HG02798 (cell line): ENCODE results near the gene UBTD1.
"Not testable (repeated sequence)": the region's sequence is repeated elsewhere in the genome, so short reads cannot be mapped to it uniquely, and the experiment has no call there.

ENCODE experiments used
- ATAC-seq: cut with Tn5 transposase; IDR thresholded peaks from one replicate; pipeline ENCODE4 v1.9.1; 2021; ENCODE audit warnings: mild to moderate bottlenecking; ENCODE audit not compliant: unreplicated experiment, poor library complexity

Gene UBTD1, protein sequence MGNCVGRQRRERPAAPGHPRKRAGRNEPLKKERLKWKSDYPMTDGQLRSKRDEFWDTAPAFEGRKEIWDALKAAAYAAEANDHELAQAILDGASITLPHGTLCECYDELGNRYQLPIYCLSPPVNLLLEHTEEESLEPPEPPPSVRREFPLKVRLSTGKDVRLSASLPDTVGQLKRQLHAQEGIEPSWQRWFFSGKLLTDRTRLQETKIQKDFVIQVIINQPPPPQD

DNA sequence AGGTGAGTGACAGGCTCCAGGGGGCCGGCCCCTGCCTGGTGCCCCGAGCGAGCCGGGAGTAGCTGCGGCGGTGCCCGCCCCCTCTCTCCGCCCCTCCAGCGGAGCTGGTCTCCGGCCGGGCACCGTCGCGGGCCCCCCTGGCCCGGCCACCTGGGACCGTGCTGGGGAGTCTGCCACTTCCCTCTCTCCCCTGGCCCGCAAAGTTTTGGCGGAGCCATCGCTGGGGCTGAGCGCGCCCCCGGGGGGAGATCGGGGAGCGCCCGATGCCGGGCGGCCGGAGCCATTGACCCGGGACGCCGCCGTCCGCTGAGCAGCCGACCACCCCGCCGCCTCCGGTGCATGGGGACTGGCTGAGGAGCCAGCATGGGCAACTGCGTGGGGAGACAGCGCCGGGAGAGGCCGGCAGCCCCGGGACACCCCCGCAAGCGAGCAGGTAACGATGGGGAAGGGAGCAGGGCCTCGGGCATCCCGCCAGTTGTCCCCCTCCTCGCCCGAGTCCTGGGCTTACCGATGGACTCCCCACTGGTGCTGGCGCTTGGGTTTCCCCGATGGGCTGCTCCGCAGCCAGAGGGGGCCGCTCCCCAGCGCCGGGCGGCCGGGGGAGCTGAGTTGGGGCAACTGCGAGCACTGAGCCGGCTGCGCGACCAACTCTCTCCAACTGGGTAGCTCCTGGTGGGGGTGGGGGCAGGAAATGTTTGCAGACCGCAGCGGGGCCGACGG, at the start of gene UBTD1:
Gene UBTD1 (plus strand): TSS at position 84 of the 720 bp plus-strand sequence. CDS start 280 bp downstream, at position 364.
- ATAC-seq = no peak

DNA sequence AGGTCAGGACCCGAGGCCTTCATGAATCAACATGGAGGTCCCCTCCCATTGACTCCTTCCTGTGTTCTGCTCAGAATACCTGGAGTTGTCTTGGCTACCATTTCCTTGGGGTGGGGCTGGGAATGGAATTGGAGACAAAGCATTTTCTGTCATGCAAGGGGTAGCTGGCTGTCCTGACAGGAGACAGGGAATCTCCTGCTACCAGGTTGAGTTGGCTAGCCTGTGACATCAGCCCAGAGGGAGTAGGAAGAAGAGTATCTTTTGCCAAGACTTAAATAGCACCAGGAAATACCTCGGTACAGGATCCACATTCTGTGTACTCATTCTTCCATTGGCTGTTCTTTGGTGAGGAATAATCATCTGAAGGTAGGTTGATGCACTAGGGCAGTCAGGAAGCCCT, 47.9 kb upstream of the UBTD1 start:
- no peak for ATAC-seq

DNA sequence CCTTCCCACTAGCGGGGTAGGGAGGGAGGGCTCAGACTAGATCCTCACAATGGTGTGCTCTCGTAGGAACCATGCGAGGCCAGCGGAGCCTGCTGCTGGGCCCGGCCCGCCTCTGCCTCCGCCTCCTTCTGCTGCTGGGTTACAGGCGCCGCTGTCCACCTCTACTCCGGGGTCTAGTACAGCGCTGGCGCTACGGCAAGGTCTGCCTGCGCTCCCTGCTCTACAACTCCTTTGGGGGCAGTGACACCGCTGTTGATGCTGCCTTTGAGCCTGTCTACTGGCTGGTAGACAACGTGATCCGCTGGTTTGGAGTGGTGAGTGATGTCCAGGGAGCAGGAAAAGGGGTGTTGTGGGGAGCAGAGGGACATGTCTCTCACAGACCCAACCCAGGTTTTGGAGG, 47.1 kb upstream of the UBTD1 start:
- ATAC-seq = no peak

DNA sequence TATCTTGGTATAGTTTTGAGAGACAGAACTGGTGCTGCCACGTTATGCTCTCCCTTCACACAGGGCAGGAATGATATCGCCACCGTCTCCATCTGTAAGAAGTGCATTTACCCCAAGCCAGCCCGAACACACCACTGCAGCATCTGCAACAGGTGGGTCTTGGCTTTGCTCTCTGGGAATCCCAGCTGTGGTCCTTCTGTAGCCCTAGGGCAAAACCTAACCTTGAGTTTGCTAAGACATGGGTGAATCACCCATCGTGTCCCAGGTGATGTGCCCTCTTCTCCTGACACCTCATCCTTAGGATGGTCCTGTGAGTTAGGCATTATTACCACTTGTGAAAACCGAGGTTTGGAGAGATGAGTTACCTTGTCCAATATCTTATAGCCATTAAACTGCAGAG, 46.4 kb upstream of the UBTD1 start:
- no peak for ATAC-seq

DNA sequence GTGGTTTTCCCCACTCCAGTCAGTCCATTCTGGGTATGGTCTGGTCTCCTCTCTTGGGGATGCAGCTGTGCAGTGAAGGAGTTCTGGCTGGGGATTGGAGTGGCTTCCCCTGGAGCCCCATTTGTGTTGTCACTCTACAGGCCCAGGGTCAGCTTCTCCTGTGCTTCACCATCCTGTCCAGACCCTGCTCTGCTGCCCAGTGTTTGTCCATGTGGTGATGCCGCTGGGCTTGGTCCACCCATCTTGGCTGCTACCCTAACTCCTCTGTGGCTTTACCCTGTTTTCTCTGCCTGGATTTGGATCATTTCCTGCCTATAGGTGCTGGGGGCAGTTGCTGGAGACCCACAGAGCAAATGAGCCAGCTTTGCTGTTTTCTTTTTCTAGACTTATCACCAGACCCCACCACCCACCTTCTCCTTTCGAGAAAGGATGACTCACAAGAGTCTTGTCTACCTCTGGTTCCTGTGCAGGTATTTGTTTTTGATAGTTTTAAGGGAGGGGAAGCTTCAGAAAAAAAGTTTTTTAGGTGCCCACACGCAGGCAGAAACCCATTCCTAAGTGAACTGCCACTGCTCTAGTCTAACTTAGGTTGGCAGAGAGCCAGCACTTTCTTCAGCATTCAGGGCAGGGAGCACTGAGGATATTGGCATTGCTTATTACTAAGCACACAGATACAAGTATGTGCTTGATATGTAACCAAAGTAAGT, 44.2 kb upstream of the UBTD1 start:
- no peak for ATAC-seq

DNA sequence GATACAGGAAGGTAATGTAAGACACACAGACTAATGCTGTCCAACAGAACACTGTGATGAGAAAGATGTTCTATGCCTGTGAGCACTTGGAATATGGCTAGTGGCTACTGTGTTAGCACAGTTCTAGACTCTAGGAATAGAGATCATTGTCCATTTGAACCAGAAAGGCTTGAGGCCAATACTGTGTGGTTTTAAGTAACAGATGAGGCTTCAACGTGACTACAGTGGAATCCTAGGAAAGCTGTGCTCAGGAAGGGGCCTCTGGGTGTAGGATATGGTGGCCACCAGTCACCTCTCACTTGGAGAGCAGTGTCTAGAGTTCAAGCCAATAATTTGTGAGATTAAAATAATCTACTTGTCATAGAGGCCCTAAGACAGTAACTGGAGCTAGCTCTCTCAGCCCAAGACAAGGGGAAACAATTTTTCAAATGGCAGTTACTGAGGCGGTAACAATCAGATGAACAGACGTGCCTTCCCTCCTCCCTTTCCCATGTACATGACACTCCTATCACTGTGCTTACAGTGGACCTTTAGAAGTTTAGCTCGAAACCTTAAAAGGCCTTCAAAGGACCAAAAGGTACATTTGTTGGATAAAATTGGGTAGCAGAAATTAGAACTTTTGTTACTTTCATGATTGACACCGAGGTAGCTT, 42.6 kb upstream of the UBTD1 start:
- no peak for ATAC-seq

DNA sequence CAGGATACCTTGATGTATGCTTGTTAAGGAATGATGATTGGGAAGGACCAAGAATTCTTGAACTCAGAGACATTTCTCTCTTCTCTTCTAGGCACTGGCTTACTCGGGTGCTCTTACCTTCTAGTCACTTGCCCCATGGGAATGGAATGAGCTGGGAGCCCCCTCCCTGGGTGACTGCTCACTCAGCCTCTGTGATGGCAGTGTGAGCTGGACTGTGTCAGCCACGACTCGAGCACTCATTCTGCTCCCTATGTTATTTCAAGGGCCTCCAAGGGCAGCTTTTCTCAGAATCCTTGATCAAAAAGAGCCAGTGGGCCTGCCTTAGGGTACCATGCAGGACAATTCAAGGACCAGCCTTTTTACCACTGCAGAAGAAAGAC, 42.0 kb upstream of the UBTD1 start:
- no peak for ATAC-seq

DNA sequence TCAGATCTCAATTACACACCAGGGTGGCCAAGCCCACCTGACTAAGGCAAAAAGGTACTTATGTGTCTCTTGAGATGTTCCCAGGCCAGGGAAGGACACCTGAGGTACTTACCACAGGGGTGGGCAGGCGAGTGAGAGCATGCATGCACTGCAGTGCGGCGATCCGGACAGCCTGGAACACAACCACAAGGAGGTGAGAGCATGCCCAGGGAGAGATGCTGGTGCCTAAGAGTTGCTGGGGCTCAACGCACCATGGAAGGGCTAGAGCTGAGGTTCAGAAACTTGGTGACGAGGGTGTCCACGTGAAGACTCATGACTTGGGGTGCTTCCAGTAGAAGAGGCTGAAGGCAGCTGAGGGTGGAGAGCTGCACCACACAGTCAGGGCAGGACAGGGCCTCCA, 39.6 kb upstream of the UBTD1 start:
- ATAC-seq = no peak

DNA sequence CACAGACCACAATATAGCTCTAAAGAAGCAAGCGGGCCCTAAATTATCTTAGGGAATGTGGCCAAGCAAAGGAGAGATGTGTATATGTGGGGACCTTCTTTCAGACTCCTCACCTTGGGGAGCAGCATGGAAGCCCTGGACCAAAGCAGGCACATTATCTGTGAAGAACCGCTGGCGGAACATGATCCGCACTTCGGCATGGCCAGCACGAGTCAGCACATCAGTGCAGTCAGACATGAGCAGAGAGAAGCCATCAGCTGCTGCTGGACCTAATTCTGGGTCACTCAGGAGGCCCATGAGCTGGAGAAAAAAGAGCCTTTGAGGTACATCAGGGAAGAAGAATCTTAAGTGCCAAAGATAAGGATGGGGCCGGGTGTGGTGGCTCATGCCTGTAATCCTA, 38.8 kb upstream of the UBTD1 start:
- ATAC-seq = no peak

DNA sequence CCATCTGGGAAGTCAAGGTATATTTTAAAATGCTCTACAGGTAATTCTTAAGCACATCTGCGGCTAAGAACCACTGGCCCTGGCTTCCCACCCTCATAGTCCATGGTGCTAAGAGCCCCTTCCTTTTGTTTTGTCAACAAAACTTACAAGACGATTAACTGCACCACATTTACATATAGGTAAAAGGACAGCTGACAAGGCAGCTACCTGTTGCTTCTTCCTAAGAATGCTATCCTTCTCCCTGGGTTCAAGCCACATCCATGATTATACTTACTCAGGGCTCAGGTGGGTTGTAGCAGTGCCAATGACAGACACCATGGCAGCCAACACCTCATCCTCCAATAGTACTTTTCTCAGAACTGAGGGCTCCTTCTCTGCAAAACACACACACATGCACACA, 36.4 kb upstream of the UBTD1 start:
- no peak for ATAC-seq

DNA sequence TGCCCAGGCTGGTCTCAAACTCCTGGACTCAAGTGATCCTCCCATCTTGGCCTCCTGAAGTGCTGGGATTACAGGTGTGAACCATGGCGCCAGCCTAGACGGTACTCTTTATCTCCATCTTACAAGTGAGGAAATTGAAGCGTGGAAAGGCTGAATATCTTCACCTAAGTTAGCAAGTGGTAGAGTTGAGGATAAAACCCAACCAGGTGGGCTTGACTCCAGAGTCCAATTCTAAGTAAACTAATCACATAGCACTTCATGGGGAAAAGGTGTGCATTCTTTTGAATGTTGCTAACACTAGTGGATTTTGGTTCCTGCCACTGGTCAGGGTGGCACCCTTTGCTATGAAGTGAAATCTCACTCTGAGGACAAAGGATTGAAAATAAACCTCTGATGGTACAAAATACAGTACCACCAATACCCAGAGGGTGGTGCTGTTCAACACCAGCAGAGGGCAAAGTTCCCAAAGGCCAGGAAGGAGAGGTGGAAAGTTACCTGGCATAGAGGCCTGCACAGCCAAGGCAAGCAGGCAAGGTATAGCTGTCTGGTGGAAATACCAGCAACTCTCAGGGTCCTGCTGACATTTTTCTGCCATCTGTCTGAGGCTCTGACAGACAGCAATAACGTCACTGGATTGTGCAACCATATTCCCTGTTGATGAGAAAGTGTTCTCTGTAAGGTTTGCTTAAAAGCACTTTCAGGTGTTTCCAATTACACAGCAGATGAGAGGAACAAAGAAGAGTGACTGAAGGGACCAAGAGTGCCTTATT, 35.2 kb upstream of the UBTD1 start:
- ATAC-seq = peak; percentile 53

DNA sequence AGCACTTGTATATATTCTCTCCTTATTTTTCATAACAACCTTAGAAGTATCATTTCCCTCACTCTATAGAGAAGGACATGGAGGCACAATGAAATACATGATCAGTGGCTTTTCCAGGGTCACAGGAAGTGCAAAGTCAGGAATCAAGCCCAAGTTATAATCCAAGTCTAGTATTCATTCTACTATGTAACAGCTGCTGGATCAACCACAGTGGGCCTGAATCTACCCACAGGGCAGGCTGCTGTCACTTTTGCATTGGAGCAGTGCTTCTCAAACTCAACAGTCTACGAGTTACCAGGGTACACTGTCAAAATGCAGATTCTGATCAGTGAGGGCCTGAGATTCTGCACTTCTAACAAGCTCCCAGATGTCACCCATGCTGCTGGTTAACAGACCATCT, 34.5 kb upstream of the UBTD1 start:
- no peak for ATAC-seq

DNA sequence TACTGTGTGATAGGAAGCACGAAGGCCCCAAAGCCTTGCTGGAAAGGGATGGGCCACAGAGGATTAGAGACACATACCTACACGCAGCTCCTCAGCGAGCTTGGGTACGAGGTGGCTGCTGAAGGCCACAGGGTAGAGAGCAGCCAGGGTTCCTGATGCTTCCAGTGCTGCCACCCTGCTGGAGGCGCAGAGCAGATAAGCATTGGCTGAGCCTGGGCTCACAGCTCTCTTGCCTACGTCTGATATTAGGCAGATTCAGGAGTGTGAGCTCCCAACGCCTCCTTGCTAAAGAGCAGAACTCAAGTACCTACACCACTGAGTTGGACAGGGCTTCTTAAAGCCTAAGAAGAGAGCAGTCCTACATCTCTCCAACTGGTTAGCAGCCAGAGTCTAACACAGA, 32.7 kb upstream of the UBTD1 start:
- ATAC-seq = no peak

DNA sequence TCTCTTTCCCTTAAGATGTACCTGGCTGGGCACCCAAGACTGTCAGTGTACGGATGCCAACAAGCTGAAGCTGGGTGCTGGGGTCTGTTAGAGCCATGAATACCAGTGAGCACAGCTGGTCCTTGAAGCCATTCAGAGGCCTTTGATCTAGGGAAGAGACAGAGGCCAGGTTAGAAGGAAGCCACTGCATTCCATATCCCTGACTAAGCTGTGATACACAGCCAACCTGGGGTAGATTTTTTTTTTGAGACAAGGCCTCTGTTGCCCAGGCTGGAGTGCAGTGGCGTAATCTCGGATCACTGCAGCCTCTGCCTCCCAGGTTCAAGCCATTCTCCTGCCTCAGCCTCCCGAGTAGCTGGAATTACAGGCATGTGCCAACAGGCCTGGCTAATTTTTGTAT, 32.0 kb upstream of the UBTD1 start:
- ATAC-seq = no peak

DNA sequence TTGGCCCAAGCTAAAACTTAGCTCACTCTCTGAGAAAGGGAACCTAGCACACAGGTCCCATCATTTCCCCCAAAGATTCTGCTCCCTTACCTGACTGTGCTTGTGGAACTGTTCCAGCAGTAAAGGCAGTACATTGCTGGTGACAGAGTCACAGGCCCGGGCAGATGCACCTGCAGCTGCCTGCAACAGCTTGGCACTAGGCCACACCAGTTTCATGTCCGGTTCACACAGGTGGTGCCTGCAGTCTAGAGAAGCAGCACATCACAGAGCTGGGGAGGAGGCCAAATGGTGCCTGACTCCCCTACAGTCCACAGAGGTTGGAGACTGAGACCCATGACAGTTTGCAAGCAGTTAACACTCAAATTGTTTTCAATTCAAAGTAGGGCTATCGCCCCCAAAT, 30.6 kb upstream of the UBTD1 start:
- no peak for ATAC-seq

DNA sequence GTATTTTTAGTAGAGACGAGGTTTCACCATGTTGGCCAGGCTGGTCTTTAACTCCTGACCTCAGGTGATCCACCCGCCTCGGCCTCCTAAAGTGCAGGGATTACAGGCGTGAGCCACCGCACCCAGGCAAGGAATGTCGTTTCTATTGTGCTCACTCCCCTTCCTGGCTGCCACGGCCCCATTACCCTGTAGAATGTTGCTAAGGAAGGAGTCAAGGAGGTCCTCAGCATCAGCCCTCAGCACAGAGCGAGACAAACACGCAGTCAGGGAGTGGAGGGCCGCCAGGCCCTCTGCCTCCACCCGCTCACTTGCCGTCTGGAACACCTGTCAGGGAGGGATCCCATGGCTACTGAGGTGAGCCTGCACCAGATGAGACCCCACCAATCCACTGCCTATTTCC, 29.9 kb upstream of the UBTD1 start:
- ATAC-seq = not testable (repeated sequence)

DNA sequence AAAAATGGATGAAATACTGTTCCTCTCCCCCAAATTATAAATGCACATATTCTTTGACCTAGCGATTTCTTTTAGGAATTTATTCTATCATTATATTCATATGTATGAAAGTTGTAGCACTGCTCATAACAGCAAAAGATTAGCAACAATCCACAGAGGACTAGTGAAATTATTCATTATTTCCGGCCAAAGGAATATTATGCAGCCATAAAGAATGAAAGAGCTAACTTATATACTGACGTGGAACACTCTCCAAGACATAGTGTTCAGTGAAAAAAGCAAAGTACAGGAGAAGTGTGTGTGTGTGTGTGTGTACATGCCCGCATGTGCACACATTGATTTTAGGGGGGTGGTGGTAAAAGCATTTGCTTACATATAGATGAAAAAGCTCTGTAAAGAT, 23.8 kb upstream of the UBTD1 start:
- ATAC-seq = no peak

DNA sequence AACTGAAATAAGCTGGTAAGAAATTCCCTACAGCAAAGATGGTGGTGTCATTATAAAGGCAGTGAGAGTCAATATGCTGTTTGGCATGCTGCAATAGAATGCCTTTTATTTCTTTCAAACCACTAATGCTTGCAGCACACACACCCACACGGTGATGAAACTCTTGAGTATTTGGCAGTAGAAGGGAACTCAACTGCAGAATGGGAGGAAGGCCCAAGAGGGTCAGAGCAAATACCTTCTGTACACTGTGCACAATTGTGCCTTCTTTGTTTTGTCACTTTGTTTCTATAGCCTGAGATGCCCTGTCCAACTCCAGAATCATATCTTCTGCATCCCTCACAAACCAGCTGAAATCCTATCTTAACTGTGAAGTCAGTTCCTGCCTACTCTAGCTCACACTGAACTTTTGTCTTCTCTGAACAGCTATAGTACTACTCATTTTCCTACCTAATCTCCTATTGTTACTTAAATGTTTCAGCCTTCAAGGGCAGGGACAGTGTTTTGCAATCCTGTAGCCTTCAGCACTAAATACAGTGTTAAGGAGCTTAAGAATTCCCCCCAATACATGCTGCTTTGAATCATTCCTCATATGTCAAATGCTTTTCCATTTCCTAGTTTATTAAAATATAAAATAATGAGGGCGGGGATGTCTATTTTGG, 22.7 kb upstream of the UBTD1 start:
- ATAC-seq = no peak

DNA sequence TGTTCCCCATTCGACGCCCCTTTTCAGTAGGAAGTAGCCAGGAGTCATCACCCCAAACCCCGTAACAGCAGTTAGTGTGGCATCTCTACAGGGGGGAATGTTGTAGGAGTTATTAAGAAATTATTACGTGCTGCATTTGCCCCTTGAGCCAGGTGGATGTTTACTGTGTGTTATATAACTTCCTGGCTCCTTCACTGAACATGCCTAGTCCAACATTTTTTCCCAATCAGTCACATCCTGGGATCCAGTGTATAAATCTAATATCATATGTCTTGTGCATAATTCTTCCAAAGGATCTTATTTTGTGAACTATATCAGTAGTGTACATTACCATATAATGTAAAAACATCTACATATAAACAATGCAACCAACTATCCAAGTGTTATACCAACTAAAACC, 19.3 kb upstream of the UBTD1 start:
- not testable (repeated sequence) for ATAC-seq

DNA sequence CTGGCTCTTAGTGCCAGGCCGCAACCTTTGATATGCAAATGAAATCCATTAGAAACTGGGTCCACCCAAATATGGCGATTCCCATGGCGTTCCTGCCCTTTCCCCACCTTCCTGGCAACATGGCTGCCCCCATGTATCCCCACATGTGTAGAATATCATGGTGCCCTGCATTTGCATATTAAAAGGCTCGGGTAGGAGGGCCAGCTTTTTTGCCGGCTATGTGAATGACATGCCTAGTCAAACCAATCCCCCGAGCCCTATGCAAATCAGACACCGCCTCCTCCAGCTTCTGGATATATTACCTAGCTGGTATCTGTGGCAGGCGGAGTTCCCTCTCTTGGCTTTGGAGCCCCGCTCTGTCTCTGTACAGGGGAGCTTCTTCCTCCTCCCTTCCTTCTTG, 18.8 kb upstream of the UBTD1 start:
- ATAC-seq = no peak
